ENCODE data around the gene ZNF593OS.
A peak's percentile ranks its signal among the peaks of the same experiment; 100 is the strongest.

Gene ZNF593OS

DNA sequence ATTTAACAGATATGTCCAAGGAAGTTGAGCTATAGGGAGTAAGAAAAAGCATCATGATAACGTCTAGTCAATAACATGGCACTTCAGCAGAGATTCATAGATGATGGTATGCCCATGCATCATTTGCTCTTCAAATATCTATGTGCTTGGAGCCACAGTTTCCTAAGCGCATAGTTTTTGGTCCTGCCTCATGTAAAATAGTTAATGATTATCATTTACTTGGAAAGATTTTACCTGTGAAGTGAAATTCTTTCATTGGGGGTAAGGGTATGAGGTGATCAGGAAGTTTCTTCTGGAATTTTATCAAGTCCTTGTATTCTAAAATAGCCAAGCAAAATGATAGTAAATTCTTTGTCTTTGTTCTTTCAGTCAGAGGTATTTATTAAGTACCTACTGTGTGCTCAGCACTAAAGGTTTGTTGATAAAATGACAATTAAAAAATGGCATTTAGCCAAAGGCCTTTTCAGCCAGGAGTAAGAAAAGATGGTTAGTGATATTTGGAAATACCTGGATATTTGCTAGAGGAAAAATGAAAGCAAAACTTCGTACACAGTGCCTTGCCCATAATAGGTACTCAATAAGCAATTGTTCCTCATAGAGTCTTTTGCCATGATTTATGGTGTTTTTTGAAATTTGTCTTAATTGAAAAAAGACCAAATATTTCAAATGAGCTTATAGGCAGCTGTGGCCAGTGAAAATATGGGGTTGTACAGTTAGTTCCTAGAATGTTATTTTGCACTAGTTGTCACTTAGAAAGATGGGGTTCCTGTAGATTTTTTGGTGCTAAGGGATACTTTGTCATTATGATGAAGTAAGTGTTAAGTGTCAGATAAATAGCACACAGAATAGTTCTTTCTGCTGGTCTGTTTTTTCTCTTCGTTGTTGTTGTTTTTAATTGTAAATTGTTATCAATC lies 47.0 kb downstream of the ZNF593OS start:
- DNase-seq = no peak

DNA sequence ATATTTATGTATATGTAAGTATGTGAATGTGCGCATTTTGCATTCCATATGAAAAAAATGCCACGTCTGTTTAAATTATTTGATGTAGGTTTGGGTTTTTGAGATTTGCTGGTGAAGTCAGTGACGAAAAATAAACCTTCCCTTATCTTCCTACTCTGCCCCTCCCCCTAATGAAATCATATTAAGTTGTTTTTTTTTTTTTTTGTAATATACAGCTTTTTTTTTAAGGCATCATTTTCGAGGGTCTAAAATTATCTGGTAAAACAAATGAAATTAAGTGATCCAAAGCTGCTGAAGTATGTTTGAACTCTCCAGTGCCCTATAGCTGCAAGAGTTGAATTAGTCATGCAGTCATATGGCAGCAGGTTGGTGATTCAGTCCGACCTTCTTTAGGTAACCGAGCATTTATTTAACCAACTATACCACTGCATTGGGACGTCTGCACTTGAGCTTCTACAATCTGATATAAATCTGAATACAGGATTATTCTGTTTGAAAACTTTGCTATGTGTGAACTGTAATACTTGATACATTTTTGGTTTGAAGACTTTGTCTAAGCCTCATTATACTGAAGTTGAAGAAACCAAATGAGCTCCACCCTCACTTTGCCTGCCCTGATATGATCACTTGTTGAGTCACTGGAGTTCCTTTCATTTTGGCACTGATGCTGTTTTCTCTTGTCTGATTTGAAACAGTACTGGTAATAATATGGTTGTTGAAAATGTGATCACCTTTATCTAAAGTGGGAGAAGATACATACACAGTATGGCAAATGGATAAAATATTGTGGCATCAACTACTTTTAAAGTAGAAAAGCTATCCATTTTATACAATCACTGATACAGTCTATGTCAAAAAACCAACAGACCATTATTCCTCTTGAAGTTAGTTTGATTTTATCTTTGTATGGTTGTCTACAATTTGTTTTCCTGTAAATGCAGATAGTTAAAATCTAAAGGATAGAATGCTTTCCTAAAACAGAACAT lies 48.4 kb downstream of the ZNF593OS start:
- DNase-seq = peak; percentile 74

DNA sequence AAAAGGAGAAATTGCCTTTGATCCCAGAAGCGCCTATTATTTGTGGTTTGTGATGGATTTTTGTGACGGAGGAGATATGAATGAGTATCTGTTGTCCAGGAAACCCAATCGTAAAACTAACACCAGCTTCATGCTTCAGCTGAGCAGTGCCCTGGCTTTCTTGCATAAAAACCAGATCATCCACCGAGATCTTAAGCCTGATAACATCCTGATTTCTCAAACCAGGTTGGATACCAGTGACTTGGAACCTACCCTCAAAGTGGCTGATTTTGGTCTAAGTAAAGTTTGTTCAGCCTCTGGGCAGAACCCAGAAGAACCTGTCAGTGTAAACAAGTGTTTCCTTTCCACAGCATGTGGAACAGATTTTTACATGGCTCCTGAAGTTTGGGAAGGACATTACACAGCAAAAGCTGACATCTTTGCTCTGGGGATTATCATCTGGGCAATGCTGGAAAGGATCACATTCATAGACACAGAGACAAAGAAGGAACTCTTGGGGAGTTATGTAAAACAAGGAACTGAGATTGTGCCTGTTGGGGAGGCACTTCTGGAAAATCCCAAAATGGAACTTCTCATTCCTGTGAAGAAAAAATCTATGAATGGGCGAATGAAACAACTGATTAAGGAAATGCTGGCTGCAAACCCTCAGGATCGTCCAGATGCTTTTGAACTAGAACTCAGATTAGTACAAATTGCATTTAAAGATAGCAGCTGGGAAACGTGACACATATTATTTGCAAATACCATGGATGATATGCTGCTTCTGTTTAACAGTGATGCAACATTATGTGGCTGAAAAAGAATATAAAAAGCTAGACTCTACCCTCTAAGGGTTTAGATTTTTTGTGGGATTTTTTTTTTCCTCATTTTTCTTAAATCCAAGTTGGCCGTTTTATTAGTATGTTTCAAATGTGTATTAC lies 49.5 kb downstream of the ZNF593OS start:
- DNase-seq = no peak

GRCh38 chr1:26119892-26120608 lies 51.6 kb downstream of the ZNF593OS start:
- DNase-seq = no peak
